Measurements from ENCODE around the gene PPP6R1. TPM values are rescaled to one million over a fixed set of nuclear protein-coding genes. Genes with fewer than 3 reads are reported as not detected.

The PPP6R1 gene
- total and polyA plus RNA-seq, 2 of the 13 experiments (the other 11 are each of a cell fraction or from before 2014, with no cell fraction given) = 25.8 to 54.0 TPM

DNA sequence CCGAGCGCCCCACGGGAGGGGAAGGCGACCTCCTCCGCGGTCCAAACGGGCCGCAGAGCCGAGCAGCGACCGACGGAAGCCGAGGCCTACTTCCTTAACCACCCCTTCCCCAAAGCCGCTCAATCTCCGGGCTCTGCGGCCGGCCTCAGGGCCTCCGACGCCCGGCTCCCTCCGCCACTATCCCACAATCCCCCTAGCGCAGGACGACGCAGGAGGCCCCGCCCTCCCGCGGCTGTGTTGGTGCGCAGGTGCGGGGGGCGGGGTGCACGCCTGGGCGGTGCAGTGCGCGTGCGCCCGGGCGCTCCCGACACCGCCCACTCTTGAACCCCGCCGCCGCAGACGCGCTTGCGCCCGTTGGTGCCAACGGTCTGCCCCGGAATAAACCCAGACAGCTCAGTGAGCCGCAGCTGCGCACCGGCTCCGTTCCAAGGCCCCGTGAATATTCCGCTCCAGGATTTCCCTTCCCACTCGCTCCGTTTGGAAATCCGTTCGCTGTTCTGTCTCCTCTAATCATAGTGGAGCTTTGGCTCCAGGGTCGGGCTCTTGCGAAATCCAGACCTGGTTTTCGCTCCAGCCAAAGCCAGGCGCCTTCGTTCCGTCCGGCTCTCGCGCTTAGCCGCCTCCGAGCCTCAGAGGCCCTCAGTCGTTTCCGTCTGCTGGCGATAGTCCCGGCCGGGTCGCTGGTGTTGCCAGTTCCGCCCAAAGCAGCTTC is at the start of gene PPP6R1 (continued):
- TF ChIP-seq ZNF274 (CRISPR knock-in tag; IDR thresholded peaks at IDR 0.05) (no peak), KAT2B (IDR thresholded peaks at IDR 0.05; ENCODE audit: borderline replicate concordance, low read depth, low read length) (no peak), FOSL2 (CRISPR knock-in tag; IDR thresholded peaks at IDR 0.05) (peak; percentile 83), KDM1A (CRISPR knock-in tag; IDR thresholded peaks at IDR 0.05) (no peak), KDM2A (CRISPR knock-in tag; IDR thresholded peaks at IDR 0.05; ENCODE audit: borderline replicate concordance, low read depth) (peak; percentile 85), GABPB1 (CRISPR knock-in tag; IDR thresholded peaks at IDR 0.05) (peak; percentile 86), FOXJ3 (CRISPR knock-in tag; IDR thresholded peaks at IDR 0.05; ENCODE audit: borderline replicate concordance) (peak; percentile 86), FOXO1 (CRISPR knock-in tag; IDR thresholded peaks at IDR 0.05) (peak; percentile 59), ZNF496 (CRISPR knock-in tag; IDR thresholded peaks at IDR 0.05; ENCODE audit: insufficient replicate concordance) (no peak), ZNF530 (CRISPR knock-in tag; IDR thresholded peaks at IDR 0.05; ENCODE audit: low read depth) (no peak), SALL2 (CRISPR knock-in tag; IDR thresholded peaks at IDR 0.05) (peak; percentile 70), MYPOP (CRISPR knock-in tag; IDR thresholded peaks at IDR 0.05) (peak; percentile 98), HMGXB3 (CRISPR knock-in tag; IDR thresholded peaks at IDR 0.05; ENCODE audit: borderline replicate concordance) (0 out of 2 replicates have a peak, but pooled peaks have one; percentile 60), BRD4 (CRISPR knock-in tag; IDR thresholded peaks at IDR 0.05) (no peak; the same call in 1 of the 2 replicates)
- TF ChIP-seq, protein P1, sequence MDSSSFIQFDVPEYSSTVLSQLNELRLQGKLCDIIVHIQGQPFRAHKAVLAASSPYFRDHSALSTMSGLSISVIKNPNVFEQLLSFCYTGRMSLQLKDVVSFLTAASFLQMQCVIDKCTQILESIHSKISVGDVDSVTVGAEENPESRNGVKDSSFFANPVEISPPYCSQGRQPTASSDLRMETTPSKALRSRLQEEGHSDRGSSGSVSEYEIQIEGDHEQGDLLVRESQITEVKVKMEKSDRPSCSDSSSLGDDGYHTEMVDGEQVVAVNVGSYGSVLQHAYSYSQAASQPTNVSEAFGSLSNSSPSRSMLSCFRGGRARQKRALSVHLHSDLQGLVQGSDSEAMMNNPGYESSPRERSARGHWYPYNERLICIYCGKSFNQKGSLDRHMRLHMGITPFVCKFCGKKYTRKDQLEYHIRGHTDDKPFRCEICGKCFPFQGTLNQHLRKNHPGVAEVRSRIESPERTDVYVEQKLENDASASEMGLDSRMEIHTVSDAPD (CRISPR knock-in tag; IDR thresholded peaks at IDR 0.05) = peak; percentile 80
- TF ChIP-seq, protein P2, sequence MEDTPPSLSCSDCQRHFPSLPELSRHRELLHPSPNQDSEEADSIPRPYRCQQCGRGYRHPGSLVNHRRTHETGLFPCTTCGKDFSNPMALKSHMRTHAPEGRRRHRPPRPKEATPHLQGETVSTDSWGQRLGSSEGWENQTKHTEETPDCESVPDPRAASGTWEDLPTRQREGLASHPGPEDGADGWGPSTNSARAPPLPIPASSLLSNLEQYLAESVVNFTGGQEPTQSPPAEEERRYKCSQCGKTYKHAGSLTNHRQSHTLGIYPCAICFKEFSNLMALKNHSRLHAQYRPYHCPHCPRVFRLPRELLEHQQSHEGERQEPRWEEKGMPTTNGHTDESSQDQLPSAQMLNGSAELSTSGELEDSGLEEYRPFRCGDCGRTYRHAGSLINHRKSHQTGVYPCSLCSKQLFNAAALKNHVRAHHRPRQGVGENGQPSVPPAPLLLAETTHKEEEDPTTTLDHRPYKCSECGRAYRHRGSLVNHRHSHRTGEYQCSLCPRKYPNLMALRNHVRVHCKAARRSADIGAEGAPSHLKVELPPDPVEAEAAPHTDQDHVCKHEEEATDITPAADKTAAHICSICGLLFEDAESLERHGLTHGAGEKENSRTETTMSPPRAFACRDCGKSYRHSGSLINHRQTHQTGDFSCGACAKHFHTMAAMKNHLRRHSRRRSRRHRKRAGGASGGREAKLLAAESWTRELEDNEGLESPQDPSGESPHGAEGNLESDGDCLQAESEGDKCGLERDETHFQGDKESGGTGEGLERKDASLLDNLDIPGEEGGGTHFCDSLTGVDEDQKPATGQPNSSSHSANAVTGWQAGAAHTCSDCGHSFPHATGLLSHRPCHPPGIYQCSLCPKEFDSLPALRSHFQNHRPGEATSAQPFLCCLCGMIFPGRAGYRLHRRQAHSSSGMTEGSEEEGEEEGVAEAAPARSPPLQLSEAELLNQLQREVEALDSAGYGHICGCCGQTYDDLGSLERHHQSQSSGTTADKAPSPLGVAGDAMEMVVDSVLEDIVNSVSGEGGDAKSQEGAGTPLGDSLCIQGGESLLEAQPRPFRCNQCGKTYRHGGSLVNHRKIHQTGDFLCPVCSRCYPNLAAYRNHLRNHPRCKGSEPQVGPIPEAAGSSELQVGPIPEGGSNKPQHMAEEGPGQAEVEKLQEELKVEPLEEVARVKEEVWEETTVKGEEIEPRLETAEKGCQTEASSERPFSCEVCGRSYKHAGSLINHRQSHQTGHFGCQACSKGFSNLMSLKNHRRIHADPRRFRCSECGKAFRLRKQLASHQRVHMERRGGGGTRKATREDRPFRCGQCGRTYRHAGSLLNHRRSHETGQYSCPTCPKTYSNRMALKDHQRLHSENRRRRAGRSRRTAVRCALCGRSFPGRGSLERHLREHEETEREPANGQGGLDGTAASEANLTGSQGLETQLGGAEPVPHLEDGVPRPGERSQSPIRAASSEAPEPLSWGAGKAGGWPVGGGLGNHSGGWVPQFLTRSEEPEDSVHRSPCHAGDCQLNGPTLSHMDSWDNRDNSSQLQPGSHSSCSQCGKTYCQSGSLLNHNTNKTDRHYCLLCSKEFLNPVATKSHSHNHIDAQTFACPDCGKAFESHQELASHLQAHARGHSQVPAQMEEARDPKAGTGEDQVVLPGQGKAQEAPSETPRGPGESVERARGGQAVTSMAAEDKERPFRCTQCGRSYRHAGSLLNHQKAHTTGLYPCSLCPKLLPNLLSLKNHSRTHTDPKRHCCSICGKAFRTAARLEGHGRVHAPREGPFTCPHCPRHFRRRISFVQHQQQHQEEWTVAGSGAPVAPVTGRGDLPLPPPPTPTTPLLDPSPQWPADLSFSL (CRISPR knock-in tag; IDR thresholded peaks at IDR 0.05) = no peak
